Ammon's horn (tissue), 1 donor: ENCODE measurements around the gene IQSEC2.
A peak's percentile ranks its signal among the peaks of the same experiment; 100 is the strongest.

ENCODE experiments used
- DNase-seq: peaks from one replicate; pipeline ENCODE4 v3.0.0-alpha.2; 2016; ENCODE audit warnings: low spot score

IQSEC2 gene

DNA sequence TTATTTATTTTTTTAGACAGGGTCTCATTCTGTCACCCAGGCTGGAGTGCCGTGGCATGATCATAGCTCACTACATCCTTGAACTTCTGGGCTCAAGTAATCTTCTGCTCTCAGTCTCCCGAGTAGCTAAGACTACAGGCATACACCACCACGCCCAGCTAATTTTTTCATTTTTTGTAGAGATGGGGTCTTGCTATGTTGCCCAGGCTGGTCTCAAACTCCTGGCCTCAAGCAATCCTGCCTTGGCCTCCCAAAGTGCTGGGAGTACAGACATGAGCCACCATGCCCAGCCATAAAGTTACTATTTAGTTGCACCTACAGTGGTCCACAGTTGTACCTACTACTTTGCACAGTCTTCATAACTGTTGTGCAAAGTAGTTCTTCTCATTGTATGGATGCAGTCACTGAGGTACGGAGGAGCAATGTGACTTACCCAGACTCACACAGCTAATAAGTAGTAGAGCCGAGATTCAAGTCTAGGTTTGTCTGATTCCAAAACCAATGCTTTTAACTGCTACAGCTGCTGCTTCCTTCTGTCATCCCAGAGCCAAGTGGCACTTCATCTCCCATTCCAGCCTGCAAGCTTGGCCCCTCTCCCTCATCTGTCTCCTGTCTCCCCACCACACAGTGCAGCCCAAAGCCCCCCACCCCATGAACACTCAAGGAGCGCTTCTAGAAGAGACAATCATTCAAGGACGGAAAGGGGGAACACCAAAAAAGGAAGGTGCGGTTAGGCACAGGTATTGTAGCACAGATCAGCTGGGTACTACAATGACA, 24.0 kb upstream of the IQSEC2 start:
- no peak for DNase-seq

DNA sequence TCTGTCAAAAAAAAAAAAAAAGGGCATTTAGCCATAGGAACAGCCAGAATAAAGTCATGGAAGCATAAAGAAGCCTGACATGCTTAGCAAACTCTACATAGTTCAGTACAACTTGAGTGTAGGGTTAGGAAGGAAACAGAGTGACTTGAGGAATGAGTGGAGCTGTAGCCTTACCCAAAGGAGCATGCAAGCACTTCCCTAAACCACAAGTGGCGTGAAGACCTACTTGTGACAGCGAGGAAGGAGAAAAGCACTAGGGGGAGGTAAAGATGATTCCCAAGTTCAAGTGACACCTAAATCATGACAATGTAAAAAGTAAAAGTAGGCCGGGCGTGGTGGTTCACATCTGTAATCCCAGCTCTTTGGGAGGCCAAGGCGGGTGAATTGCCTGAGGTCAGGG, 21.8 kb upstream of the IQSEC2 start:
- DNase-seq: no peak

DNA sequence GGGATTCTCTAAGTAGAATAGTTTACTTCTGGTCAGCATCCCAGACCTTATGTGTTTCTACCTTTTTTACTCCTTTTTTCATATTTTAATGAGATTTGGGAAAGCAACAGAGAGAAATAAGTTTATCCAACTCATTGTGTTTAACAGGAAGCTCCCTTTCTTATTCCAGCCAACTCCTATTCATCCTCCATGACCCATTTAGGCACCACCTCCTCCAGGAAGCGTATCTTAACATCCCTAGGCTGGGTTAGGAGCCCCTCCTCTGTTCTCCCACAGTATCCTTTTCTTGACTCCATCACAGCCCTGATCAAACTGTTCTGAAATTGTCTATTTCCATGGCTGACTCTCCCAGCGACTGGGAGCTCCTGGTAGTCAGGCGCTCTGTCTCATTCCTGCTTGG, 18.8 kb upstream of the IQSEC2 start:
- DNase-seq: no peak

DNA sequence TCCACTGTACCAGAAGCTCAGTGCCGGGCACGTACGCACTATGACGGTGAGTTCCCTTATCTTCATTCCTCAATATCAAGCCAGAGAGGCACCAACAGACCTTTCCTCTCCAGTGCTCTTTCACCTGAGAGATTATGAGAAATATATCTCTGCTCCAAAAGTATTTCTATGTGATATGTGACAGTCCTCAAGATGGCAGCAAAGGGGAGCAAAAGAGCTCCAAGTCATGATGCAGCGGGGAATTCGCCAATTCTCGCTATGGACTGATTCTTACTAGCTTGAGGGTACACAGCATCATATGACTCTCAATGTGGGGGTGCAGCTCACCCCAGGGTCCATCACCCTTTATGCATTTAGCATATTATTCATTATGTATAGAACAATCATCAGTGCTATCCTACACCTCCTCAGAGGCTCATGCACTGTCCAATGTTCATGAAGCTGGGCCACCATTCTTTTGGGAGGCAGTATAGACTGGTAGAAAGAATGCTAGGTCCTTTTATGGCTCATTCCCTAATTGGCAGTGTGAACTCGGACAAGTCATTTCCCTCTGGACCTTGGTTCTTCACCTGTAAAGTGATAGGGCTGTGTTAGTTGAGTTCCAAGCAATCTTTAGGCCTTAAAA, 12.8 kb upstream of the IQSEC2 start:
- DNase-seq: no peak

DNA sequence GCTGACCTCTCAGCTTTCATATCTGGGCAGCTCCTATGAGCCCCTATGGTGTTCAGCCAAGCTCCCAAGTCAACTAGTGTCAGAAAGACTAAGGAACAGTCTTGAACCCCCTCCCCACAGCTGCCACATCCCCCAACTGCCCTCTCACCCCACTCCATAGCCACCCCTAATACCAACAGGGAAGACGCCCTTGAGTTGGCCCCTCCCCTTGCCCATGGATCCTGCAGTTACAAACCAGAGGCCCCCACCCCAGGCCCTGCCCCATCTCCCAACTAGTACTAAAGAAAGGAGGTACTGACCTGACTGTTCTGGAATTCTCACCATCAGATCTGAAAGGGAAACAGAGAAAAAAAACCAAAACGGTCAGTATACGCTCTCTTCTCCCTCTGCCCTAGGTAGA, 10.2 kb upstream of the IQSEC2 start:
- no peak for DNase-seq

DNA sequence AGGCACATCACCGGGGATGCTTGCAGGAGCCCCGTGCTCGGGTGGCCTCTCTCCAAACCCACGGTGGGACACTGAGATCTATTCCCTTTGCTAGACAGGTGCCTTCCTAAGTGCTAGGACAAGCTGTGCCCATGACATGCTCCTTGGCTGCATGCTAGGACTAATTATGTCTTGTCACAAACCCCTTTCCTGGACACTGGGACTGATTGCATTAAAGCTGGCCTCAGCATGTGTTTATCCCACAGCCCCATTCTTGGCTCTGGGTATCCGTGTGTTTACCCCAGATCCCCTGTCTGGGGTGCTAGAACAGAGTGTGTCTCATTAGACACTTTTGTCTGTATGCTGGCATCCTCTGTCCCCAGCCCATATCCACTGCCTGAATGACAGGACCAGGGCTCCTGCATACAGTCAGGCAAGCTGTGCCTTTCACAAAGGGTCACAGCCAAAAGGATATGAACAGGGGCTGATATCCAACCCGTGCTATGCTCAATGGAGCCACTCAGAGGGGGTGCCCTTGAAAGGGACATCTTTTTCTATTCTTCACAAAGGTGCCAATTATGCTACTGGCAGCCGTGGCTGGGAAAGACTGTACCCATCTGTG, 9.2 kb upstream of the IQSEC2 start:
- DNase-seq: no peak

DNA sequence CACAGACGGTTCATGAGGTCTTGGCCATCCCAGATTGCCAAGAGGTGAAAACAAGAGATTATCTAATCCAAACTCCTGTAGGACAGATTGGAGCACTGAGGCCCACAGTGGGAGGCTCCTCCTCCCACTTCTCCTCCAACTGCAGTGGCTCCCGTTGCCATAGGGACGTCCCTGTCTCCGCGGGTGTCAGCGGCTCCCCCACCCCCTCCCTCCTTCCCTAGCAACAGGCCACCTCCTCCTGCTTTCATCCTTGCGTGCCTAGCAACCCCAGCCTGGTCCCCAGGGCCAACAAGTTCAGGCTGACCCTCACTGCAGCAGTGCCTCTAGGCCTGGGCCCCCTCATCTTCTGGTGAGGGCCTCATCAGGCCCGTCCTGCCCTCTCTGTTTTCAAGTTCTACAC, 6.8 kb upstream of the IQSEC2 start:
- DNase-seq: peak; percentile 86

DNA sequence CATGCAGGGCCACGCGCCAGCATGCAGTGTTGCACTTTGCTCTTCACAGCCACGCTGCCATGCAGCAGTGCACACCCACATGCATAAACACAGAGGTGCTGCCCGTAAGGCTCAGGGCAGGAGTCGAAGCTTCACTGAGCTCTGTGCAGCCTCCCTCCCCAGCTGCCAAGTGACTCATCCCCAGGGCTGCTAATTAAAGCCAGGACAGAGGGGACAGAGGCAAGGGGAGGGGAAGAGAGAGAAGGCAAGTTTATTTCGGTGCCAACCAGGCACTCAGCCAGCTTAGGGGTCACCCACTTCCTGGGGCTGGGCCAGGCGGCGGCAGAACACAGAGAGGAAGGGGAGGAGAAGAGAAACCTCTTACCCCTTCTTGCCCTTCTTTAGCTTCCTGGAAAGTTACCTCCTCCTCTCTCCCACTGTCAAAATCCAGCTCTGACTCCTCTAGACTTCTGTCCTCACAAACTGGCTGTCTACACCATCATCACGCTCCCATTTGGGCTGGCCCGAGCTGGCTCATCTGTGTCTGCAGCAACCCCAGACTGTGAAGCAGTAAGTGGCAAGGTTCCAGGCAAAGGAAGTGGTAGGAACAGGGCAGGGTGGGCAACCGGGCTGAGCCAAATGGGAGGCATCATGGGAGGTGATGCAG, 6.2 kb upstream of the IQSEC2 start:
- peak; percentile 70 for DNase-seq

DNA sequence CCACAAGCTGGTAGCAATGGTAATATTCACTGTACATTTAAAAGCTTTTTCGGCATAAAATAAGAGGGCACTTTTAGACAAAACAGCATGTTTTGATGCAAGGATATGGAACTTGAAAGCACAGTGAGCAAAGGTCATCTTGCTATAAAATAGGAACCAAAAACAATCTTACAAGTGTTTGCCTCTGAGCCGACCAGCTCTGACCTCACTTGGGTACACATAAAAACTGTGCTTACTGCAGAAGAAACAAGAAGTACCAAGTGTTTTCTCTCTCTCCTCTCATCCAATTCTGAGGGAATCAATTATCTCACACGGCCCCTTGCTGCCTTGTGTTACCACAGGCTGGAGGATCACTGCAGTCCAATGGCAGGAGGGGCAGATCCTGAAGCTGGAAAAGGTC, 4.8 kb upstream of the IQSEC2 start:
- no peak for DNase-seq

DNA sequence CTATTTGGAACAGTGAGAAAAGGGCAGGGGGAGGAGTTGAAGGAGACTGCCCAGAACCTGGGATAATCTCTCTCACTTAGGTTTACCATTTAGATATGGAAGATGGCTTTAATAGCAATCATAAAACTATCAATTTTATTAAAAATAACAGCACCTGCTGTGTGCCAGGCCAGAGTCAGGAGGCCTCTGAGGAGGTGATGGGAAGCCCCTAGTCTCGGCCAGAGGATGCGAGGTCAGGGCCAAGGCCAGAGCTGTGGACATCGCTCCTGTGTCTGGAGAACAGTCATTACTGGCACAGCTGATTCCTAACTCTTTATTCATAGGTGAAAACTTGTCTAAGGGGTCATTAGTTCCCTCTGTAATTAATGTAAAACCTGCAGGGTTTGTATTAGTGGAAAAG, 4.2 kb upstream of the IQSEC2 start:
- DNase-seq: no peak

DNA sequence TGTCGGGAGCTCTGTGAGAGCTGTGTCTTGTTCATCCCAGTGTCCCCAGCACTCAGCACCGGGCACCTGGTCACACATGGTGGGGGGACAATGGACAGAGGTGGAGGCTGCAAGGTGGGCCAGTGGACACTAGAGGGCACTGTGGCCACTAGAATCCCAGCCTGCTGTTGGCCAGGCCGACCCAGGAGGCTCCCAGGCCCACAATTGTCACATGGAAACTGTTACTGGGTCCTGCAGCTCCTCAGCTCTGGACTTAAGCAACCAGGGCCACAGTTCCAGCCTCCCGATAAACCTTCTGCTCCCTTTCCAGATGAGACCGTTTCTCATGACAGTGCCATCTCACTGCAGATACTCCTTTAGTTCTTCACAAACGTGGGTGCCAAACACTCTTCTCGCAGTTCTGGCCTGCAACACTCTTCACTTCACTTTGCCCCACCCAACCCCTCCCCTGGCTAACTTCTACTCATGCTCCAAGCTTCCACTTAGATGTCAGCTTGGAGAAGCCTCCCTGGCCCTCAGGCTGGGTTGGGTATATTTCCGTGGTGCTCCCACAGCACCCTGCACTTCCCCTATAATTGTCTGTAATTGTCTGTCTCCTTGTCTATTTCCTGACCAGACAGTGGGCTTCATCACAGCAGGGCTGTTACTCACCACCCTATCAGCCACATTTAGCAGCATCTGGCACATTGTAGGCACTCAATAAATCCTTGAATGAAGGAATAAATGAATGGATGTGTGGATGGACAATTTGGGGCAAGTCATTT, 3.5 kb upstream of the IQSEC2 start:
- peak; percentile 55 for DNase-seq

DNA sequence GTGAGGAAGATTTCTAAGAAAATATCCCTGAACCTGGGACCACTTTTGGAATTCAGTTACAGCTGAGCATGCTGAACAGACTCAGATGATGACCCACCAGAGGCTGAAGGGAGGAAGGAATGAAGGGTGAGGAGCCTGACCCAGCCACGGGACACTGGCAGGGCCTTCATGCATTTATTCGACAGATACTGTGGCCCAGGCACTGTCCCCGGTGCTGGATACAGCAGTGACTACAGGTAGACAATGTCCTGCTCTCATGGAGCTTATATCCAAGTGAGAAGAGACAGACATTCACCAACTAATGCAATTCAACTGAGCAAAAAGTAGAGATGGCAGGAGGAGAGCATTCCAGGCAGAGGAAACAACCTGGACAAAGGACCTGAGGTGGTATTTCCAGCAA, 2.2 kb upstream of the IQSEC2 start:
- DNase-seq: no peak

DNA sequence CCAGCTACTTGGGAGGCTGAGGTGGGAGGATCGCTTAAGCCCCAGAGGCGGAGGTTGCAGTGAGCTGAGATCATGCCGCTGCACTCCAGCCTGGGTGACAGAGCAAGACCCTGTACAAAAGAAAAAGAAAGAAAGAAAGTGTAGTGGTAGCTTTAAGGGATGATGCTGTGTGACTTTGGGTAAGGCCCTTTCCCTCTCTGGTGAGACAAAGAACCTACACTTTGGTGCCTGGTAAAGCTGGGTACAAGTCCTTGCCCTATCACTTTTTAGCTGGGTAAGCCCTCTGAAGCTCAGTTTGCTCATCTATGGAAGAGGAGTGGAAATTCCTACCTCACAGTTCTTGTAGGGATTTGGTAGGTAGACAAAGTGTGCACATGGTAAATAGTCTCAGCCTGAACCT, 1.7 kb upstream of the IQSEC2 start:
- no peak for DNase-seq

DNA sequence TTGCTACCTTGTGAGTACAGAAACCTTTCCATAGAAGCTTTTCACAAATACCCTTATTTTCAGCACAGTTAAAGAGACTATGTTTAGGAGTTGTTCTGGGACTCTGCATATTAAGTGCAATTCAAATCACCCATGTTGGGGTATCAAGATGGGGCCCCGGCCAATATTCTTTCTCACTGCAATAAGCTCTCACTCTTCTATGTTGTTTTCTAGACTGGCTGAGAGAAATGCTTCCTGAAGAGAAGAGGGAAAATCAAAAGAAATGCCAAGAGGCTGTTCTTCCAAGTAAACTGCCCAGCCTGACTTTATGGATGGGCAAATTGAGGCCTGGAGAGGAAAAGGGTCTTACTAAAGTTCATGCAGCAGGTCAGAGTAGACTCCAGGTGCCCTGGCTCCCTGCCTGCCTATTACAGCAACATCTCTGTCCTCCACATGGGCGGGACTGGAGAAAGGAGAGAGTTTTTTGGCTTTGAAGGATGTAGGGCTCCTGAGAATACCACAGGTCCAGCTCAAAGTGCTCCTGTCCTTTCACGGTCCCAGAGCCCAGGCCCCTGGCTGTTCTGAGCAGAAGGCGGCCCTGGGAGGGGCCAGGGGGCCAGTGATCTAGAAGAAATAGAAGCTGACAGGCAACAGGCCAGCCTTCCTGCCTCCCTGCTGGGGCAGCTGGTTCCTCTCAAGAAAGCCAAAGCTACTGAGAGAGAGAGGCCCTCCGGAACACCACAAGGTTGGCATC, 745 bp upstream of the IQSEC2 start:
- DNase-seq: no peak

DNA sequence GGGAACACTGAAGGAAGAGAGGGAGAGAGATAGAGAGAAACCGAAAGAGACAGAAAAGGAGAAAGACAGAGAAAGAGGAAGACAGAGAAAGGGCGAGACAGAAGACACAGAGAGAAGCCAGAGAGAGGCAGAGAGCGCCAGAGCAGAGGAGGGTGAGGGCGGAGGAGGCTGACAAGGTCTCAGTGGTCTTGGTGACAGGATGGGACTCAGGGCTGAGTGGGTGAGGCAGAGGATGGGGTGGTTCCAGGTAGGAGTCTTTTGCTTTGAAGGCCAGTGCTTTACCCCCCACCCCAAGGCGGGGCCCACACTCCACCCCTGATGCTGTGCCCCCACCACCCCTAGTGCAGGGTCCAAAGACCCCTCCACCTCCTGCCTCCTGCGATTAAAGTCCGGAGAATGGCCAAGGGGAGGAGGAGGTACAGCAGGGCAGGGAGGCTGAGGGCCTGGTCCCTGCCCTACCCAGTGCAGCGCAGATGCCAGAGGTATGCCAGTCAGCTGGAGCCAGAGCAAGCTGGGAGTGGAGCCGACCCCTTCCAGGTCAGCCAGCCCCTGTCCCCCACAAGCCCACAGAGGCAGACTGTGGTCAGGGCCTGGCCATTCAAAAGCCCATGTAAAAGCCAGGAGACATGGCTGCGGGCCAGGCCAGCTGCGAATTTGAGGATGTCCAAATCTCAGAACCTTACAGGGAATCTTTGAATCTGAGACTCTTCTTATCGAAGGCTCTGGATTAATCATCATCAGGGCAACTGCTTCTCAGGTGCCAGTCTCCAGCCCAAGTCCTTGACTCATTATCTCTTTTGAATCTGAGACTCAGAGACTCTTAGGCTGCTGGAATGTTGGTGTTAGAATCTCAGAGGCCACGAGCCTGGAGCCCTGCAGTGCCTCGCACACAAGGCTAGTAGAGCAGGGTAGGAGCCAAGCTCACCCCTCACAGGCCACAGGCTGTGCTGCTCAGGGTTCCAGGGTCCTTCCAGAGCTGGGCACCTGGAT, 758 bp downstream of the IQSEC2 start:
- DNase-seq: no peak

DNA sequence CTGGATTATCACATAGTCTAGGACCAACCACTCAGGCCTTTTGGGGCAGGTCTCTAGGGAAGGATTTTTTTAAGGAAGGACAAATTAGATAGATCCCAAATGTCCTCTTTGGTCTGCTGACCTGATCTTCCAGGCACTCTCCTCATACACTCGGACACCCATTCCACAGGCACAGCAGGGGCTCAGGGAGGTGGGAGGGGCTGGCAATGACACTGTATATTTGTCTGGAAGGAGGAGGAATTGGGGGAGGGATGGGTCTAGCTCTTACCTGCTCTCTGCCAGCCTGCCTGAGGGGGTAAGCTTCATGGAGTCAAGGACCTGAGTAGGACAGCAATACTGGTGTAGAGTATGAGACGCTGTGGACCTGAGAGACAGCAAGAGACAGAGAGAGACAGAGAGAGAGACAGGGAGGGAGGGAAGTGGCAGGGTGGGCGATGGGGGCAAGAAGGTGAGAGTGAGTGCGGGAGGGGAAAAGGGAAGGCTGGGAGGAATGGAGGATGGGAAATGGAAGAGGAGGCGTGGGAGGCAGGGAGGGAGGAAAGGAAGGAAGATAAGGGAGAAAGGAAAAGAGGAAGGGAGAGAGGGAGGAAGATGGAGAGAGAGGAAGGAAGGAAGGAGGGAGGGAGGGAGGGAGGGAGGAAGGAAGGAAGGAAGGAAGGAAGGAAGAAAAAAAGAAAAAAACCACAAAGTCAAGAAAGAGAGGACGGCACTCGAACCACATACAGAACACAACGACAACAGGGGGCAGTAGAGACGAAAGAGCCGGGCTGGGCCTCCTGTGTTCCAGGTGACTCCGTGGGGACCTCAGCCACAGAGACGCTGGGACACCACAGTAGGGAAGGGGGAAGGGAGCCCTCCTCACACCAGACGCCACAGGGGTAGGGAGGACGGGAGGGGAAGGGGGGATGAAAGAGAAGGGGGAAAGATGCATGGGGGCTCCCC, 1.8 kb downstream of the IQSEC2 start:
- DNase-seq: no peak

DNA sequence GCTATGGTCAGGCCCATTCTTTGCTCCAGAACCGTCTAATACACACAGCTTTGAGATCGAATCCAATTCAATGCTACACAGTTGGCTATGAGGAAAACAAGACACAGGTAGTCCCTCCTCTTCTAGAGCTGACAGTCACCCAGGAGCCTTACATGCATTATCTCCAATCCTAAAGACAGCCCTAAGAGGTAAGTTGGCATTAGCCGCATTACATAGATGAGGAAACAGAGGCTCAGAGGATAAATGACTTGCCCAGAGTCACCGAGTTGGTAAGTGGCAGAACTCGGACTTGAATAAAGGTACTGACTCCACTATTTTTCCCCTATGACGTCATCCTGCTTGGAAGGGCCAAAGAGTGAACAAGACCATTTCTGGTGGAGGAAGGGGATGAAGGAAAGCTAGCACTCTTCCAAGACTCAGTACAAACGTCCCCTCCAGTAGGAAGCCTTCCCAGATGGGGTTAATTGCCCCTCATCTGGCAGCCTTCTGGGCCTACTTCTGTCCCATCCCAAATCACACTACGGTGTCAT, 8.5 kb downstream of the IQSEC2 start:
- DNase-seq: no peak

DNA sequence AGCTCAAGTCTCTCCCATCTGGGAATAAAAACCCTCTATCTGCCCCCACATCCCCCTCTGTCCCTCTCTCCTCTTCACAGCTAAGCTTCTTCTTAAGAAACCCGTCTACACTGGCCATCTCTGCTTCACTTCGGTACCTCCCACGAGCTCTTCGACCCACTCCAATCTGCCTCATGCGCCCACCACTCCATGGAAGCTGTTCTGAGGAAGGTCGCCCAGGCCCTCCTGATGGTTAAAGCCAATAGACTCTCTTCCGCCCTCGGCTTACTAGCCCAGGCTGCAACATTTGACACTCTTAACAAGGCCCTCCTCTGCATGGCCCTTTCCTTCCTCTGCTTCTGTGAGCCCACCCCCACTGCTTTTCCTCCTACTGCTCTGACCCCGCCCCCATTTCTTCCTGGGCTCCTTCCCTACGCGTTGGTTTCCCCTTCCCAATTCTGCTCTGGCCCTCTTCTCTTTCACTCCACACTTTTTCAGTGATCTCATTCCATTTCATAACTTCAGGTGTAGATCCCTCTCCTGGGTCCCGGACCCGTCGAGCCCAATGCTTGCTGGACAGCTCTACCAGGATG, 11.8 kb downstream of the IQSEC2 start:
- no peak for DNase-seq

DNA sequence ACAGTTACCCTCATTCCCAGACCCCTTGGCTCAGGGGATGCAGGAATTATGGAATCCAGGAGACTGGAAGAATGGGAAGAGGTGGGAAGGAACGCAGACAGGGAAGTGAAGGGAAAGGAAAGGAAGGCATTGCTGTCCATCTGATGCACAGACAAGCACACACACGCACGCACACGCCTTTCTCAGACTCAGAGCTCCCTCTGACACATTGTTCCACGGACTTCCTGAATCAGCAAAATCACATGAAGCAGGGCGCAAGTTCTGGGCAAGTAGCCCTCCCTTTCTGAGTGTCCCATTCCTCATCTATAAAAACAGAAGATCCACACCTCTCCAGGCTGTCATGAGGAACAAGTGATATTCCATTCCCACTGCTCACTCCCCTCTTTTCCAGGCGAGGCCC, 13.2 kb downstream of the IQSEC2 start:
- DNase-seq: no peak
